CD4-positive, alpha-beta T cell treated with Interferon alpha-2 for 1 hour (primary cell): ENCODE measurements around the gene EYA4.

Experiments
- DNase-seq, 2 donors: peaks; one replicate each; pipeline ENCODE4 v3.0.0-alpha.2; 2020 to 2022

Gene EYA4

GRCh38 chr6:133468591-133468990 lies 227.4 kb downstream of the EYA4 start:
- DNase-seq: no peak

- DNase-seq: no peak
Measured at GRCh38 chr6:133474516-133474915, 233.4 kb downstream of the EYA4 start.

- DNase-seq: no peak
Measured at GRCh38 chr6:133478673-133479072, 237.5 kb downstream of the EYA4 start.

GRCh38 chr6:133487174-133487573 lies 246.0 kb downstream of the EYA4 start:
- no peak for DNase-seq

GRCh38 chr6:133495205-133495903 lies 254.2 kb downstream of the EYA4 start:
- DNase-seq: no peak

- DNase-seq: no peak
Measured at GRCh38 chr6:133499662-133500061, 258.5 kb downstream of the EYA4 start.

GRCh38 chr6:133501675-133502270 lies 260.6 kb downstream of the EYA4 start:
- no peak for DNase-seq

GRCh38 chr6:133502441-133503335 lies 261.5 kb downstream of the EYA4 start:
- no peak for DNase-seq

GRCh38 chr6:133503336-133503729 lies 262.2 kb downstream of the EYA4 start:
- no peak for DNase-seq

GRCh38 chr6:133504158-133504557 lies 263.0 kb downstream of the EYA4 start:
- no peak for DNase-seq

GRCh38 chr6:133504761-133505160 lies 263.6 kb downstream of the EYA4 start:
- no peak for DNase-seq

GRCh38 chr6:133505681-133506080 lies 264.5 kb downstream of the EYA4 start:
- DNase-seq: no peak

GRCh38 chr6:133512410-133513016 lies 271.4 kb downstream of the EYA4 start:
- DNase-seq: peak in 1 of 2 donors; percentile 11

GRCh38 chr6:133523816-133524215 lies 282.7 kb downstream of the EYA4 start:
- DNase-seq: no peak

- no peak for DNase-seq
Measured at GRCh38 chr6:133526436-133526835, 285.3 kb downstream of the EYA4 start.

- no peak for DNase-seq
Measured at GRCh38 chr6:133528566-133528965, 287.4 kb downstream of the EYA4 start.

- no peak for DNase-seq
Measured at GRCh38 chr6:133532908-133533307, 291.8 kb downstream of the EYA4 start.

GRCh38 chr6:133539502-133540259 lies 298.5 kb downstream of the EYA4 start:
- DNase-seq: no peak

GRCh38 chr6:133540361-133540760 lies 299.2 kb downstream of the EYA4 start:
- no peak for DNase-seq

GRCh38 chr6:133541040-133541439 lies 299.9 kb downstream of the EYA4 start:
- DNase-seq: no peak

GRCh38 chr6:133542056-133542821 lies 301.1 kb downstream of the EYA4 start:
- no peak for DNase-seq

- no peak for DNase-seq
Measured at GRCh38 chr6:133544419-133544818, 303.3 kb downstream of the EYA4 start.
